K562 (cell line): ENCODE measurements around the gene TM7SF2. TPM values are rescaled to one million over a fixed set of nuclear protein-coding genes. Genes with fewer than 3 reads are reported as not detected.
A peak's percentile ranks its signal among the peaks of the same experiment; 100 is the strongest.

Experiments used
- CXXC5 ChIP-seq: fragments of 250-450 bp; sonication (Bioruptor Pico); IDR thresholded peaks from 2 replicates; pipeline ENCODE4 v1.8.0; 2022; ENCODE audit warnings: inconsistent platforms, mild to moderate bottlenecking, moderate library complexity
- ELK3 ChIP-seq: fragments of 450-650 bp; formaldehyde crosslinking; IDR thresholded peaks from 2 replicates; pipeline ENCODE4 v1.4.0; 2020; ENCODE audit warnings: mild to moderate bottlenecking
- FIP1L1 ChIP-seq: fragments of 200-400 bp; formaldehyde crosslinking; IDR thresholded peaks from 2 replicates; pipeline ENCODE4 v1.6.1; 2018; ENCODE audit warnings: mild to moderate bottlenecking, low read depth, low read length; ENCODE audit not compliant: poor library complexity, severe bottlenecking
- FOXP1 ChIP-seq: sonication (generic); formaldehyde crosslinking; IDR thresholded peaks from 2 replicates; pipeline ENCODE4 v1.8.0; 2022; ENCODE audit warnings: mild to moderate bottlenecking, missing genetic modification reagents
- GABPA ChIP-seq: fragments of 200-800 bp; sonication (Bioruptor generic); conservative IDR thresholded peaks from 2 replicates; pipeline ENCODE4 v1.6.1; 2016; ENCODE audit warnings: low read depth, missing genetic modification characterization, missing compliant biosample characterization
- KLF13 ChIP-seq: fragments of 450-650 bp; IDR thresholded peaks from 2 replicates; pipeline ENCODE4 v1.6.1; 2016; ENCODE audit warnings: missing genetic modification characterization, low read depth, mild to moderate bottlenecking, missing compliant biosample characterization, moderate library complexity, borderline replicate concordance
- MBD2 ChIP-seq: sonication (generic); IDR thresholded peaks from 2 replicates; pipeline ENCODE4 v1.6.1; 2016; ENCODE audit warnings: low read depth, borderline replicate concordance
- PBX2 ChIP-seq, 2 experiments: IDR thresholded peaks in 1 of 2; conservative IDR thresholded peaks in 1 of 2; 2 replicates each; pipeline ENCODE4 v1.6.1; 2016; ENCODE audit warnings: low read depth in 2 of 2, mild to moderate bottlenecking in 1 of 2, missing compliant biosample characterization in 1 of 2, missing genetic modification characterization in 1 of 2, moderate library complexity in 1 of 2
- PPARD ChIP-seq: fragments of 250-450 bp; sonication (Bioruptor Pico); IDR thresholded peaks from 2 replicates; pipeline ENCODE4 v1.8.0; 2022; ENCODE audit warnings: inconsistent platforms, mild to moderate bottlenecking, moderate library complexity
- RHOXF2B ChIP-seq: fragments of 250-450 bp; sonication (Bioruptor Pico); conservative IDR thresholded peaks from 2 replicates; pipeline ENCODE4 v1.5.1; 2021
- SMC3 ChIP-seq: conservative IDR thresholded peaks from 2 replicates; pipeline ENCODE4 v1.6.1; 2011; ENCODE audit warnings: low read depth, low read length, improper control_type of control experiment; ENCODE audit not compliant: insufficient read depth
- XRCC3 ChIP-seq: fragments of 450-650 bp; IDR thresholded peaks from 2 replicates; pipeline ENCODE4 v1.6.1; 2017; ENCODE audit warnings: mild to moderate bottlenecking, moderate library complexity
- ZNF143 ChIP-seq: sonication (generic); formaldehyde crosslinking; IDR thresholded peaks from 2 replicates; pipeline ENCODE4 v1.9.0; 2022; ENCODE audit warnings: mild to moderate bottlenecking, missing genetic modification reagents
- ZNF224 ChIP-seq: sonication (generic); formaldehyde crosslinking; IDR thresholded peaks from 2 replicates; pipeline ENCODE4 v1.8.0; 2022; ENCODE audit warnings: mild to moderate bottlenecking, missing genetic modification reagents
- ZNF324 ChIP-seq: fragments of 250-450 bp; sonication (Bioruptor Pico); IDR thresholded peaks from 2 replicates; pipeline ENCODE4 v1.4.0; 2020; ENCODE audit warnings: mild to moderate bottlenecking
- ZNF561 ChIP-seq: fragments of 450-650 bp; formaldehyde crosslinking; conservative IDR thresholded peaks from 2 replicates; pipeline ENCODE4 v1.4.0; 2020; ENCODE audit warnings: mild to moderate bottlenecking, moderate library complexity
- ZNF655 ChIP-seq: fragments of 250-450 bp; sonication (Bioruptor Pico); IDR thresholded peaks from 2 replicates; pipeline ENCODE4 v1.5.0; 2021
- polyA plus RNA-seq, 8 experiments: library from polyadenylated mRNA; depleted of rRNA in 4 of 8; stranded (reverse) in 5 of 8; unstranded in 3 of 8; fragments of >200 nt; fragmentation: Nextera tagmentation in 2 of 8; fragmentation: Illumina TruSeq in 1 of 8; extraction: Ambion mirVana in 2 of 8; extraction: Trizol in 1 of 8; gene quantifications; 2 replicates each; pipeline versions ENCODE4 v1.2.1 to v1.2.3, GENCODE V29; 2011 to 2014; ENCODE audit warnings: inconsistent platforms in 1 of 8, missing spikeins in 1 of 8
- total RNA-seq, 7 experiments: library from RNA; depleted of rRNA in 6 of 7; stranded (reverse); fragments of >200 nt in 6 of 7; fragmentation: Illumina TruSeq in 2 of 7; extraction: Trizol in 2 of 7; gene quantifications; 2 replicates each; pipeline versions ENCODE4 v1.2.1 to v1.2.3, GENCODE V29; 2011 to 2021; ENCODE audit warnings: low replicate concordance in 1 of 7
- TF ChIP-seq, protein P1 (sequence below): fragments of 450-650 bp; IDR thresholded peaks from 2 replicates; pipeline ENCODE4 v1.6.1; 2017; ENCODE audit warnings: antibody characterized with exemption, mild to moderate bottlenecking

Gene TM7SF2
- total and polyA plus RNA-seq, 9 of the 15 experiments (the other 6 are each of a cell fraction or from before 2014, with no cell fraction given) = 1.2 to 22.0 (median 14.3) TPM

- no peak for TF ChIP-seq PBX2 (CRISPR knock-in tag; IDR thresholded peaks at IDR 0.05; ENCODE audit: low read depth)
- no peak for TF ChIP-seq PBX2 (tag; conservative IDR thresholded peaks at IDR 0.05; ENCODE audit: low read depth)
- TF ChIP-seq, protein P1, sequence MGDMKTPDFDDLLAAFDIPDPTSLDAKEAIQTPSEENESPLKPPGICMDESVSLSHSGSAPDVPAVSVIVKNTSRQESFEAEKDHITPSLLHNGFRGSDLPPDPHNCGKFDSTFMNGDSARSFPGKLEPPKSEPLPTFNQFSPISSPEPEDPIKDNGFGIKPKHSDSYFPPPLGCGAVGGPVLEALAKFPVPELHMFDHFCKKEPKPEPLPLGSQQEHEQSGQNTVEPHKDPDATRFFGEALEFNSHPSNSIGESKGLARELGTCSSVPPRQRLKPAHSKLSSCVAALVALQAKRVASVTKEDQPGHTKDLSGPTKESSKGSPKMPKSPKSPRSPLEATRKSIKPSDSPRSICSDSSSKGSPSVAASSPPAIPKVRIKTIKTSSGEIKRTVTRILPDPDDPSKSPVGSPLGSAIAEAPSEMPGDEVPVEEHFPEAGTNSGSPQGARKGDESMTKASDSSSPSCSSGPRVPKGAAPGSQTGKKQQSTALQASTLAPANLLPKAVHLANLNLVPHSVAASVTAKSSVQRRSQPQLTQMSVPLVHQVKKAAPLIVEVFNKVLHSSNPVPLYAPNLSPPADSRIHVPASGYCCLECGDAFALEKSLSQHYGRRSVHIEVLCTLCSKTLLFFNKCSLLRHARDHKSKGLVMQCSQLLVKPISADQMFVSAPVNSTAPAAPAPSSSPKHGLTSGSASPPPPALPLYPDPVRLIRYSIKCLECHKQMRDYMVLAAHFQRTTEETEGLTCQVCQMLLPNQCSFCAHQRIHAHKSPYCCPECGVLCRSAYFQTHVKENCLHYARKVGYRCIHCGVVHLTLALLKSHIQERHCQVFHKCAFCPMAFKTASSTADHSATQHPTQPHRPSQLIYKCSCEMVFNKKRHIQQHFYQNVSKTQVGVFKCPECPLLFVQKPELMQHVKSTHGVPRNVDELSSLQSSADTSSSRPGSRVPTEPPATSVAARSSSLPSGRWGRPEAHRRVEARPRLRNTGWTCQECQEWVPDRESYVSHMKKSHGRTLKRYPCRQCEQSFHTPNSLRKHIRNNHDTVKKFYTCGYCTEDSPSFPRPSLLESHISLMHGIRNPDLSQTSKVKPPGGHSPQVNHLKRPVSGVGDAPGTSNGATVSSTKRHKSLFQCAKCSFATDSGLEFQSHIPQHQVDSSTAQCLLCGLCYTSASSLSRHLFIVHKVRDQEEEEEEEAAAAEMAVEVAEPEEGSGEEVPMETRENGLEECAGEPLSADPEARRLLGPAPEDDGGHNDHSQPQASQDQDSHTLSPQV = no peak
- no peak for TF ChIP-seq ZNF655 (CRISPR knock-in tag)
- peak; percentile 99 for TF ChIP-seq GABPA (tag)
- TF ChIP-seq XRCC3 = no peak
- TF ChIP-seq KLF13 (tag) = peak; percentile 44; the same call in 1 of the 2 replicates
- TF ChIP-seq SMC3 = 0 out of 2 replicates have a peak, but pooled peaks have one; percentile 7
- TF ChIP-seq PPARD (CRISPR knock-in tag) = no peak
- no peak for TF ChIP-seq ZNF561 (CRISPR knock-in tag)
- TF ChIP-seq ZNF143 = no peak
- TF ChIP-seq RHOXF2B = no peak
- no peak for TF ChIP-seq ZNF324 (CRISPR knock-in tag)
- 0 out of 2 replicates have a peak, but pooled peaks have one; percentile 11 for TF ChIP-seq ZNF224 (CRISPR knock-in tag)
- peak; percentile 93 for TF ChIP-seq MBD2
- TF ChIP-seq CXXC5 (CRISPR knock-in tag) = peak; percentile 91
- TF ChIP-seq FOXP1 (CRISPR knock-in tag) = 0 out of 2 replicates have a peak, but pooled peaks have one; percentile 5
- no peak for TF ChIP-seq FIP1L1
- peak; percentile 64; the same call in 1 of the 2 replicates for TF ChIP-seq ELK3 (CRISPR knock-in tag)
These were observed 22.7 kb downstream of the TM7SF2 start, which contains the start of gene SYVN1 (continued) for GRCh38 chr11:65134240-65134951.
